HG03469 (cell line): Measurements from ENCODE around the gene PDZD7.

ENCODE experiments used
- ATAC-seq: cut with Tn5 transposase; IDR thresholded peaks from one replicate; pipeline ENCODE4 v1.9.1; 2021; ENCODE audit warnings: mild to moderate bottlenecking, moderate library complexity, moderate number of reproducible peaks; ENCODE audit not compliant: unreplicated experiment

Gene PDZD7

GRCh38 chr10:101005361-101005760 is 25.6 kb downstream of the PDZD7 start:
- no peak for ATAC-seq

- no peak for ATAC-seq
These were observed 27.2 kb downstream of the PDZD7 start for GRCh38 chr10:101003639-101004206.

- ATAC-seq = no peak
These were observed 28.5 kb downstream of the PDZD7 start for GRCh38 chr10:101002456-101002855.

GRCh38 chr10:101001659-101002035 is 29.3 kb downstream of the PDZD7 start:
- no peak for ATAC-seq

- ATAC-seq = no peak
These were observed 29.8 kb downstream of the PDZD7 start for GRCh38 chr10:101000915-101001658.

GRCh38 chr10:101000127-101000914 is 30.6 kb downstream of the PDZD7 start:
- ATAC-seq = no peak

GRCh38 chr10:100999742-101000126 is 31.2 kb downstream of the PDZD7 start, which contains the start of gene LZTS2:
Gene LZTS2 (plus strand): TSS chr10:100999808. CDS start chr10:101002539, 2,731 bp downstream.
- no peak for ATAC-seq

GRCh38 chr10:100998991-100999741 is 31.8 kb downstream of the PDZD7 start:
- ATAC-seq = no peak

- ATAC-seq = no peak
These were observed 32.5 kb downstream of the PDZD7 start for GRCh38 chr10:100998183-100998990.

- no peak for ATAC-seq
These were observed 33.4 kb downstream of the PDZD7 start for GRCh38 chr10:100997360-100998182.

GRCh38 chr10:100996678-100997359 is 34.1 kb downstream of the PDZD7 start:
- ATAC-seq = no peak

GRCh38 chr10:100995181-100995580 is 35.7 kb downstream of the PDZD7 start:
- ATAC-seq = no peak

- no peak for ATAC-seq
These were observed 36.8 kb downstream of the PDZD7 start for GRCh38 chr10:100993986-100994708.

GRCh38 chr10:100989088-100989487 is 41.8 kb downstream of the PDZD7 start:
- no peak for ATAC-seq

- ATAC-seq = no peak
These were observed 42.8 kb downstream of the PDZD7 start for GRCh38 chr10:100988166-100988565.

- ATAC-seq = no peak
These were observed 43.3 kb downstream of the PDZD7 start for GRCh38 chr10:100987685-100988049.

- no peak for ATAC-seq
These were observed 43.8 kb downstream of the PDZD7 start, which contains the start of the genes MRPL43 and TWNK for GRCh38 chr10:100986952-100987684. Gene MRPL43 (minus strand): TSS chr10:100987497. CDS start chr10:100987443, 54 bp downstream. Gene TWNK (plus strand): TSS chr10:100987543. CDS start chr10:100988211, 668 bp downstream.
